GM10266 (cell line): Measurements from ENCODE around the gene BBS5.

Source experiments
- DNase-seq: peaks from one replicate; pipeline ENCODE4 v3.0.0; 2012; ENCODE audit errors: extremely low spot score
- TF ChIP-seq, protein P1 (sequence below): IDR thresholded peaks from 2 replicates; pipeline ENCODE4 v1.5.1; 2012; ENCODE audit warnings: mild to moderate bottlenecking, low read depth; ENCODE audit not compliant: control insufficient read depth, insufficient read depth; ENCODE audit errors: missing control alignments

The BBS5 gene

DNA sequence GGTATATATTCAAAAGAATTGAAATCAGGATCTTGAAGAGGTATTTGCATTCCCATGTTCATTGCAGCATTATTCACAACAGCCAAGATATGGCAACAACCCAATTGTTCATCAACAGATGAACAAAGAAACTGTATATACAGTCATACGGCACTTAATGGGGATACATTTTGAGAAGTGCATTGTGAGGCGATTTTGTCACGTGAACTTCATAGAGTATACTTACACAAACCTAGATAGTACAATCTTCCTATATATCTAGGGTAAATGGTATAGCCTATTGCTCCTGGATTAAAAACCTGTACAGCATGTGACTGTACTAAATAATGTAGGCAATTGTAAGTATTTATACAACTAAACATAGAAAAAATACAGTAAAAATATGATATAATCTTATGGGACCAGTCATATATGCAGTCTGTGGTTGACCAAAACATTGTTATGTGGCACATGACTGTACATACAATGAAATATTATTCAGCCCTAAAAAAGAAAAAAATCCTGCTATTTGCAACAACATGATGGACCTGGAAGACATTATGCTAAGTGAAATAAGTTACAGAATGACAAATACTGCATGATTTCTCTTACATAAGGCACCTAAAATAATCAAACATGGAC, 9.2 kb upstream of the BBS5 start:
- DNase-seq = no peak
- TF ChIP-seq, protein P1, sequence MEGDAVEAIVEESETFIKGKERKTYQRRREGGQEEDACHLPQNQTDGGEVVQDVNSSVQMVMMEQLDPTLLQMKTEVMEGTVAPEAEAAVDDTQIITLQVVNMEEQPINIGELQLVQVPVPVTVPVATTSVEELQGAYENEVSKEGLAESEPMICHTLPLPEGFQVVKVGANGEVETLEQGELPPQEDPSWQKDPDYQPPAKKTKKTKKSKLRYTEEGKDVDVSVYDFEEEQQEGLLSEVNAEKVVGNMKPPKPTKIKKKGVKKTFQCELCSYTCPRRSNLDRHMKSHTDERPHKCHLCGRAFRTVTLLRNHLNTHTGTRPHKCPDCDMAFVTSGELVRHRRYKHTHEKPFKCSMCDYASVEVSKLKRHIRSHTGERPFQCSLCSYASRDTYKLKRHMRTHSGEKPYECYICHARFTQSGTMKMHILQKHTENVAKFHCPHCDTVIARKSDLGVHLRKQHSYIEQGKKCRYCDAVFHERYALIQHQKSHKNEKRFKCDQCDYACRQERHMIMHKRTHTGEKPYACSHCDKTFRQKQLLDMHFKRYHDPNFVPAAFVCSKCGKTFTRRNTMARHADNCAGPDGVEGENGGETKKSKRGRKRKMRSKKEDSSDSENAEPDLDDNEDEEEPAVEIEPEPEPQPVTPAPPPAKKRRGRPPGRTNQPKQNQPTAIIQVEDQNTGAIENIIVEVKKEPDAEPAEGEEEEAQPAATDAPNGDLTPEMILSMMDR = no peak

DNA sequence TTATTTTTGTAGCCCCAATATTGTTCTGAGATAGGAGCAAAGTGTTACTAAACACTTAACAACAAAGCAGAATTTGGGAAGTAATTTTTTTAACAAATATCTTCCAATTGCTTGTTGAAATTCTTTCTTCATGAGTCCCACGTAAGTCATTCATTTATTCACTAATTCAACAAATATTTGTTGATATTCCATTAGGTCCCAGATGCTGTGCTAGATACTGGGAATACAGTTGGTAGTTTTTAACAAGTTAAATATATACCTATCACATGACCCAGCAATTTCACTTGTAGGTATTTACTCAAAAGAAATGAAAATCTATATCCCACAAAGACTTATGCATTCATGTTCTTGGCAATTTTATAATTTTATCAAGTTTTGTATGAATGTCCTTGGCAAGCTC, 7.0 kb upstream of the BBS5 start:
- TF ChIP-seq, protein P1 = no peak
- DNase-seq = no peak

DNA sequence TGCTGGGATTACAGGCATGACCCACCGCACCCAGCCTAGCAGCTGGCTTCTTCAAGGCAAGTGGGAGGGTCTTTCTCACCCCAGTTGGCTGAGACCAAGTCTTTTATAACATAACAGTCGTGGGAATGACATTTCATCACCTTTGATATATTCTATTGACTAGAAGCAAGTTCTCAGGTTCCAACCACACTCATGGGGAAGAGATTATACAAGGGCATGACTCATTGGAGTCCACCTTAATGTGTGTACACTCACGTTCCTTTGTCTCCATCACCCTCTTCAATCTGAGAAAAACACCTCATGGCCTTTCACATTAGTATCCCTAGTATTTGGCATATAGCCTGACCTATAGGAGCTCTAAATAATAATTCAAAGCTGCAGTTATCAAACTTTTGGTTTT, 2.8 kb upstream of the BBS5 start:
- TF ChIP-seq, protein P1 = no peak

DNA sequence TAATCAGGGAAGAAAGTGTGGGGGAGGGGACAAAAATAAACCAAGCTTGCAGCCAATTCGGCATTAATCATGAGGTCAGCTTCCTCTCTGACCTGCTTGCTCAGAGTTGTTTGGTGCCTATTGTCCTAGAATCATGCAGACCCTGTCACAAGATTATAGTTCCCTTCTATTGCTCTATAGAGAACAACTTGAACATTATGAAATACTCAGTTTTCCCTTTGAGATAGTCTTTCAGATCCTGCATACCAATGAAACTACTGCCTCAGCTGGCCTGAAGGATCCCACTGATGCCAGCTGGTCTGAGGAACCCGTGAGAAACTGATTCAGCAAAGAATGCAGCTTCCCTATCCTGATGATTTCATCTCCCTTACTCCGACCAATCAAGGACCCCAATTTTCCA, 955 bp upstream of the BBS5 start:
- TF ChIP-seq, protein P1 = no peak

More for the DNA sequence above, 2.8 kb upstream of the BBS5 start:
- no peak for DNase-seq

DNA sequence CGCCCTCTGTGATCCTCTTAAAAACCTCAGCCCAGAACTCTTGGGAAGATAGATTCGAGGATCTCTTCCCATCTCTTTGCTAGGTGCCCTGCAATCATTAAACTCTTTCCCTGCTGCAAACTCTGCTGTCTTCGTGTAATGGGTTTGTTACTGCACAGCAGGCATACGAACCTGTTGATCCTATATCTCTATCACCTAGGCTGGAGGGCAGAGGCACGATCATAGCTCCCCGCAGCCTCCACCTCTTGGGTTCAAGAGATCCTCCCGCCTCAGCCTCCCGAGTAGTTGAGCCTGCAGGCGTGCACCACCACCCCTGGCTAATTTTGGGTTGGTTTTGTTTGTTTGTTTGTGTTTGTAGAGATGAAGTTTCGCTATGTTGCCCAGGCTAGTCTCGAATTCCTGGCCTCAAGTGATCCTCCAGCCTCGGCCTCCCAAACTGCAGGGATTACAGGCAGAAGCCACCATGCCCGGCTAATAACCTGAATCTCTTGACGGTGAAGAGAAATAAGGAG, 493 bp upstream of the BBS5 start:
- TF ChIP-seq, protein P1 = no peak
- no peak for DNase-seq

More for the DNA sequence above, 955 bp upstream of the BBS5 start:
- no peak for DNase-seq

DNA sequence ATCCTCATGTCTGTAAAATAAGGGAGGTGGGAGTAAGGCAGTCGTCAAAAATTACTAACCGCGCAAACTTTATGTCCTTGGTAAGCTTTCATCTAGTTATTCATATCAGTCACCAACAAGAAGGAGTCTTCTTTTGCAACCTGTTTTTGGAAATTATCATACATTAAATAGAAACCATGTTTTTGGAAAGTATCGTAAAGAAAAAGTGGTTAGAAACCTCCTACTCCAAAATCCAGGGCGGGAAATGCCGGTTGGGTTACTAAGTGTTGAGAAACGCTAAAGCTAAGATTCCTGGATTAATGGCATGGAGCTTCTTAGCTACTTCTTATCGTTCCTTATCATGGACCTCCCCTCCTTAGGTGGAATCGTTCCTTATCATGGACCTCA, 778 bp downstream of the BBS5 start:
- no peak for DNase-seq
- TF ChIP-seq, protein P1 = no peak

DNA sequence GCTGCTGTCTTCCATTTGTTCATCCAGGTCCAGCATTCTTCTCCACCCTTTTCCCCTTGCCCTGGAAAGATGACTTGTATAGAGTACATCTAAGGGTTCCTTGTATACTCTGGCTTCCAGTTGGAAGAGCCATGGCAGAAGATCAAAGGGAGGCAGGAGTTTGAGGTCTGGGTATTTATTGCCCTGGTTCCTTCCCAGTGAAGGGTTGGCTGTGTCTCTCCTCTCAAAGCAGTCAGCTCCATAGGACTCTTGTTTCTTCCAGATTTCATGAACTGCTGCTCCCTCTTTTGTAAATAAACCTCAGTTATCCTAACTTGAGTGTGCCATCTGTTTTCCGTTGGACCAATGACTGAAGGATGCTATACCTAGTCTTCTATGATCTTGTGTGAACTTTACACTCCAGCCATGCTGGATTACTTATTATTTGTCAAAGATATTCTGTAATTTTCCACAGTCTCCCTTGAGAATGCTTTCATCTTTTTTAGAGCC, 6.4 kb downstream of the BBS5 start:
- DNase-seq = no peak
- TF ChIP-seq, protein P1 = no peak
